Calu3 (cell line): ENCODE data around the gene USP10. TPM values are rescaled to one million over a fixed set of nuclear protein-coding genes. Genes with fewer than 3 reads are reported as not detected.
A peak's percentile ranks its signal among the peaks of the same experiment; 100 is the strongest.

Experiments
- BruUV-seq: library from RNA; stranded (reverse); fragments of 400-500 nt; replicated peaks from 2 replicates; lab custom pipeline; 2021; lab: Mats Ljungman, UMichigan
- CTCF ChIA-PET: fragments of 300-600 bp; sonication (Branson Sonifier 250); formaldehyde crosslinking; loops from one replicate; lab custom pipeline; 2022; ENCODE audit warnings: antibody characterized with exemption; lab: Charles Lee
- DNase-seq: peaks from one replicate; pipeline ENCODE4 v3.0.0; 2022
- H3K27ac Mint-ChIP-seq: one replicate; pipeline ENCODE4 v1.8.0; 2022; ENCODE audit warnings: mixed read lengths; ENCODE audit not compliant: unreplicated experiment
- H3K27me3 Mint-ChIP-seq: one replicate; pipeline ENCODE4 v1.8.0; 2022; ENCODE audit warnings: mixed read lengths; ENCODE audit not compliant: unreplicated experiment
- H3K36me3 Mint-ChIP-seq: one replicate; pipeline ENCODE4 v1.8.0; 2022; ENCODE audit warnings: mild to moderate bottlenecking, moderate library complexity, mixed read lengths; ENCODE audit not compliant: insufficient read depth, unreplicated experiment
- H3K4me1 Mint-ChIP-seq: one replicate; pipeline ENCODE4 v1.8.0; 2022; ENCODE audit warnings: mild to moderate bottlenecking, low read depth, mixed read lengths; ENCODE audit not compliant: unreplicated experiment
- H3K4me3 Mint-ChIP-seq: one replicate; pipeline ENCODE4 v1.8.0; 2022; ENCODE audit warnings: mild to moderate bottlenecking, low read depth, moderate library complexity, mixed read lengths; ENCODE audit not compliant: unreplicated experiment
- H3K9me3 Mint-ChIP-seq: one replicate; pipeline ENCODE4 v1.8.0; 2022; ENCODE audit warnings: low read depth, mixed read lengths; ENCODE audit not compliant: unreplicated experiment
- intact Hi-C: fragments of 100-400 bp; cut with micrococcal nuclease; formaldehyde crosslinking; loops from one replicate; pipeline ENCODE4 v1.10.0; 2022; ENCODE audit not compliant: unreplicated experiment
- total RNA-seq: library from RNA; stranded (reverse); gene quantifications from 2 replicates; pipeline ENCODE4 v1.2.3, GENCODE V29; 2022
- TF ChIP-seq, protein P1 (sequence below): fragments of 200-600 bp; IDR thresholded peaks from one replicate; pipeline ENCODE4 v1.8.0; 2022; ENCODE audit warnings: antibody characterized with exemption; ENCODE audit not compliant: unreplicated experiment

Gene USP10
- total RNA-seq, 1 experiment from 2014 or later, result 141 TPM

DNA sequence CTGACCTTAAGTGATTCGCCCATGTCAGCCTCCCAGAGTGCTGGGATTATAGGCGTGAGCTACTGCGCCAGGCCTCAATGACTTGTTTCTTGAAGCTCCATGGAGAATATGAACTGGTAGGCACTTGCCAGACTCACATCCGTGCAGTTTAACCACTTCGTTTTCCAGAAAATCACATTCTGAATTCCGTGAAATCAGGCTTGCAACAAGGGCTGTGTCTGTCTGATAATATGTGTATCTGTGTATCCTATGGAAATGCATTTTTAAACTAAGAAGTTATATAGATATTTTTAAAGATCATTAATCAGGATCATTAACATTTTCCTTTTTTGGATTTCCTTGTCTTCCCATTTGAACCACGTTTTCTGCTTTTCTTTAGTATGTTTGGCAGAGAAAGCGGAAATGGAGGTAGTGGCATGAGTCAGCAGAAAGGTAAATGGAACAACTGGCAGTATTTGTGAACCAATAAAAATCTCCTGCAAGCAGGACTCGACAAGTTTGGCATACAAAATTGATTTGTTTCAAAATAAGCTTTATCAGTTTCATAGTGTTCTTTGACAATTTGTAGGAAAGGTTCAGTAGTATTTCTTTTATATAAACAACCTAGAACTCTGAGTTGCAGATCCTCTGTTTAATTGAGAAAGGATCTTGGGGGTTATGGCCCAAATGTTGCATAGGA is 33.0 kb downstream of the USP10 start:
- H3K4me1 Mint-ChIP-seq, result peaks cover 87% of the 10 kb centered on the region
- peaks cover 59% of the 10 kb centered on the region for H3K36me3 Mint-ChIP-seq
- no peaks in the 10 kb centered on the region for H3K27me3 Mint-ChIP-seq
- TF ChIP-seq, protein P1, sequence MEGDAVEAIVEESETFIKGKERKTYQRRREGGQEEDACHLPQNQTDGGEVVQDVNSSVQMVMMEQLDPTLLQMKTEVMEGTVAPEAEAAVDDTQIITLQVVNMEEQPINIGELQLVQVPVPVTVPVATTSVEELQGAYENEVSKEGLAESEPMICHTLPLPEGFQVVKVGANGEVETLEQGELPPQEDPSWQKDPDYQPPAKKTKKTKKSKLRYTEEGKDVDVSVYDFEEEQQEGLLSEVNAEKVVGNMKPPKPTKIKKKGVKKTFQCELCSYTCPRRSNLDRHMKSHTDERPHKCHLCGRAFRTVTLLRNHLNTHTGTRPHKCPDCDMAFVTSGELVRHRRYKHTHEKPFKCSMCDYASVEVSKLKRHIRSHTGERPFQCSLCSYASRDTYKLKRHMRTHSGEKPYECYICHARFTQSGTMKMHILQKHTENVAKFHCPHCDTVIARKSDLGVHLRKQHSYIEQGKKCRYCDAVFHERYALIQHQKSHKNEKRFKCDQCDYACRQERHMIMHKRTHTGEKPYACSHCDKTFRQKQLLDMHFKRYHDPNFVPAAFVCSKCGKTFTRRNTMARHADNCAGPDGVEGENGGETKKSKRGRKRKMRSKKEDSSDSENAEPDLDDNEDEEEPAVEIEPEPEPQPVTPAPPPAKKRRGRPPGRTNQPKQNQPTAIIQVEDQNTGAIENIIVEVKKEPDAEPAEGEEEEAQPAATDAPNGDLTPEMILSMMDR, result no peak
- CTCF ChIA-PET, result interaction anchor here (0.6 kb wide), 1 partner anchor 10 kb away, joined by 3 read pairs; no protein-coding TSS in a partner anchor
- no TSS peak for BruUV-seq
- peak overlapping the region; percentile 87 for H3K27ac Mint-ChIP-seq
- intact Hi-C loops, result no loop called here
- H3K9me3 Mint-ChIP-seq, result no peaks in the 10 kb centered on the region
- peak overlapping the region; percentile 30 for H3K4me3 Mint-ChIP-seq
- peak; percentile 22 for DNase-seq

DNA sequence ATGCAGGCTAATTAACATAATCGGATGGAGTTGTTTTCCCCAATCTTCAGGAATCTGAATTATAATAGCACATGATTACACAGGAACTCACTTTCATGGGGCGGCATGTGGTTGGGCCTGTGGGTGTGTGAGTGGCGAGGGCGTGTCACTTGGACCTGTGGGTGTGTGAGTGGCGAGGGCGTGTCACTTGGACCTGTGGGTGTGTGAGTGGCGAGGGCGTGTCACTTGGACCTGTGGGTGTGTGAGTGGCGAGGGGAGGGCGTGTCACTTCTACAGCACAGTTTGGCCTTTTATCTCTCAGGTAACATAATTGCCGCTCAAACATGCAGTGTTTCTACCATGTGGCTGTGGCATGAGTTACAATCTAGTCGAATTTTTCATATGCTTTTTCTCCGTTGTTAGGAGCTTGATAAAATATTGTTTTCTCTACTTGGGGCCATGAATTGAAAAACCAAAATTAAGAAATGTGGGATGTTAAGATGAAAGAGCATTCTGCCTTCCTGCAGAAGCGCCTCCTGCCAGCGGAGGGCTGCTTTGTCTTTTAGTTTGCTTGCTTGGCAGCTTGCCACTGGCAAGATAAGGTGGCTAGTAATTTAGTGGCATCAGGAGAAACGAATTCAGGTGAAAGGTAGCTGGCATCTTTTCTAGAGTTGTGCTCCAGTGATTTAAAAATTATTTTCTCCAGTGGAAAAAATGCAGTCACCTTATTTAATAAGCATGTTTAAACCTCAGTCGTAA is 36.2 kb downstream of the USP10 start:
- Mint-ChIP-seq H3K9me3 (no peaks in the 10 kb centered on the region), H3K4me1 (peaks cover 71% of the 10 kb centered on the region), H3K4me3 (peak overlapping the region; percentile 7), H3K27ac (peak overlapping the region; percentile 59), H3K27me3 (no peaks in the 10 kb centered on the region), H3K36me3 (peaks cover 50% of the 10 kb centered on the region)
- intact Hi-C loops, result no loop called here
- TF ChIP-seq, protein P1, result no peak
- no TSS peak for BruUV-seq
- DNase-seq, result peak; percentile 61
- CTCF ChIA-PET, result interaction anchor here (0.8 to 2.4 kb wide), 4 partner anchors 10 to 118 kb away, joined by 3 to 8 read pairs (median 4); no protein-coding TSS in a partner anchor

DNA sequence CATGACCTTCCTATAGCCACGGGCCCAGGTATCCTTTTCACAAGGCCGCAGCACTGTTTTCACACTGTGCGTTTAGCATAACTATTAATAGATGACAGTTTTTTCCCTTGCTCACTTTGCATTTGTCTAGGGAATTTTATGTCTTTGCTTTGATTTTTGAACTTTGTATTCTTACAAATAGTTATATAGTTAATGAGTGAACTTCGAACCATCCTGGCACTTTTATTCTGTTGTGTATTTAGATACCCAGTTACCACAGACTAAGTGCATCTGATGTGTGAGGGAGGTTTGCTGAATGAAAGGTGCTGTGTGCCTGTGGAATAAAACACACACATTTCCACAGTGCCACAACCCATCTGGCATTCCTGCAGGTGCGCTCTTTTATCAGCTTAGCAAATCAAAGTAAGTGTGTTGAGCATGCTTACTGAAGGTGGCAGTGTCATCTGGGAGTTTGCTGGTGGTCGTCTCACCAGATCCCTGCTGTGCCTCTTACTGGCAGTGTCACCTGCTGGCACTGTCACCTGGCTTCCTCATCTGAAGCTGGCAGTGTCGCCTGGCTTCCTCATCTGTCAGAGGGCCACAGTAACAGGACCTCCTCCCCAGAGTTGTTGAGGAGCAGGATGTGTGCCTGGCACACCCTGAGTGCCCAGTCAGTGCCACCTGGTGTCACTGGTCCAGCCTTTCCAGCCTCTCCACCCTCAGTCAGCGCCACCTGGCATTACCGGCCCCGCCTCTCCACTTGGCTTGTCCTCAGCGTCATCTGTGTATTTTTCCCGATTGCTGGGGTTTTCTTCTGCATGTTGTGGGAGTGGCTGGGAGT is 37.6 kb downstream of the USP10 start:
- TF ChIP-seq, protein P1, result no peak
- no peaks in the 10 kb centered on the region for H3K9me3 Mint-ChIP-seq
- peak overlapping the region; percentile 7 for H3K4me3 Mint-ChIP-seq
- peak overlapping the region; percentile 59 for H3K27ac Mint-ChIP-seq
- intact Hi-C loops, result loop anchor here (1.0 to 2.0 kb wide), 2 partner anchors 65 to 115 kb away; no protein-coding TSS in a partner anchor
- peaks cover 50% of the 10 kb centered on the region for H3K36me3 Mint-ChIP-seq
- CTCF ChIA-PET, result interaction anchor here (1.1 to 3.3 kb wide), 6 partner anchors 8 to 234 kb away, joined by 3 to 25 read pairs (median 6); partner anchors contain the start of gene KLHL36
- no peaks in the 10 kb centered on the region for H3K27me3 Mint-ChIP-seq
- peaks cover 71% of the 10 kb centered on the region for H3K4me1 Mint-ChIP-seq
- BruUV-seq, result no TSS peak
- DNase-seq, result peak; percentile 48
